ENCODE results near the gene YY2.

Gene YY2

DNA sequence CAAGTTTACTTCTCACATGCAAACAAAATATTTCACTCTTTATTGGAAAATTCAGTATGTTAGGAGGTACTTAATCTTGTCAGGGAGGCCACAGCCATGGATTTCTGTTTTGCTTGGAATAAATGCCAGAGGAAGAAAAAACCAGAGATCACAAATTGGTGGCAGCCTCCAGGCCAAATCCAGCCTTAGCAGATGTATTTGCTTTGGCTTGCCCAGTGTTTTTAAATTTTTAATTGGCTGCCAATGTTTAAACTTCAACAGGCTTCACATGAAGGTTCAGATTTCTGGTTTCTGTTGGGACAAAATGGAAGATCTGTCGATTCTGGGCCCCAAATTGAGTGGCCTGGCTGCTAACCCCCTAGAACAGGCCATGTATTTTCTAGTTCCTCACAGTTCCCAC, 19.2 kb downstream of the YY2 start:
- no peak for DNase-seq (ENCODE audit: low read depth)

DNA sequence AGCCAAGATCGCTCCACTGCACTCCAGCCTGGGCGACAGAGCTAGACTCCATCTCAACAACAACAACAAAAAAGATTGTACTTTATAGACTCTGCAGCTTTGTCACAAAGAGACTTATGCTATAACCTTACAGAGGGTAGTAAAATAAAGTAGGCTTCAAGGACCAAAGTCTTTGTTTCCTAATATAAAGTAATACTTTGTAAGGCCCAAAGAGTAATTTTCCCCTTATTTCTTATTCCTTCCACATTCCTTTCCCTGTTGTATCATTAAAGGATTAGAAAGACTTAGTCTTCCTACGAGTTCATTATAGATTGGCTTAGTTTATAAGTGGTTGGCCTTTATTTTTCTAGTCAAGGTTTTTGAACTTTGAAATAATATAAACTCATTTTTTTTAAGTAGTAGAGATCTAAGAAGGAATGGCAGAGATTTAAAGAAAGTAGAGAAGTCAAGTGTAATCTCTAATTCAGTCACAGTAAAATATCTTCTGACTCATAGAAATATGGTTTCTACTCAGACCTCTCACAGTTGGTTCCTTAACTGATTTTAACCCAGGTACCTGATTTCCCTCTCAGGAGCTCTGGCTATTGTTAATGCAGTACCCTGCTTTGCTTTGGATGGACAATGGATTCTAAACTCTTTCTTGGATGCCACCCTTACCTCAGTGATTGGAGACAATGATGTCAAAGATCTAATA, 26.2 kb downstream of the YY2 start:
- DNase-seq (ENCODE audit: low read depth), result no peak

DNA sequence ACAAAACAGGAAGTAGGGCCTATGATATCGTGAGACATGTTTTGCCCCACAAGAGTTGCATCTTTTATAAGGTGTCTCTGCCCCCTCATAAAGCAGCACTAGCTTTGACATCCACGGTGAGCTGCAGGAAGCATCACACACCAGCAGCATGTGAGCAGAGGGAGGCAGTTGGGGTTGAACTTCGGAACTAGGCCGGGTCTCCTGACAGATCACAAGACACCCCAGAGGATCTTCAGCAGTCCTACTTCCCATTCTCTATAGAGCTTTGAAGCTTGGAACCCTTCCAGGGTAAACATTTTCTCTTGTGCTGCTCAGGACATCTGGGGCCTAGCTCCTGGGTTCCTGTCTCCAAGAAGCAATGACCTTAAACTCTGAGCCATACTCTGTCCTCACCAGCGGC, 27.5 kb downstream of the YY2 start:
- no peak for DNase-seq (ENCODE audit: low read depth)

DNA sequence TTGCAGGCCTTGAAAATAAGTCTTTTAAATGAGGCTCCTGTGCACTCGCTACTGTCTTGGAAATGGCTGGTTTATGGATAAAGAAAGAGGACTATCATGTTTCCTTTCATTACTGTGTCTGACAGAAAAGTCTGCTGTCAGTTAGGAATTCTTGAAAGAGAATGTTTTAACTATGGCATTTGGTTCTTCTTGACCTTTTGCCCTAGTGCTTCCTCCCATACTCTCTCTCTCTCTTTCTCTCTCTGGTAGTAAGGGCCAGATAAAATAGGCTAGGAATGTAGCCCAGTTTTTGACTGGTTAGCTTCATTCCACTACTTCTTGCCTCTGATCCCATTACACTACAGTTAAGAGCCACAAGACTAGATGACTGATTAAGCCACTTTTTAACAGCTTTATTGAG, 29.8 kb downstream of the YY2 start:
- no peak for DNase-seq (ENCODE audit: low read depth)

DNA sequence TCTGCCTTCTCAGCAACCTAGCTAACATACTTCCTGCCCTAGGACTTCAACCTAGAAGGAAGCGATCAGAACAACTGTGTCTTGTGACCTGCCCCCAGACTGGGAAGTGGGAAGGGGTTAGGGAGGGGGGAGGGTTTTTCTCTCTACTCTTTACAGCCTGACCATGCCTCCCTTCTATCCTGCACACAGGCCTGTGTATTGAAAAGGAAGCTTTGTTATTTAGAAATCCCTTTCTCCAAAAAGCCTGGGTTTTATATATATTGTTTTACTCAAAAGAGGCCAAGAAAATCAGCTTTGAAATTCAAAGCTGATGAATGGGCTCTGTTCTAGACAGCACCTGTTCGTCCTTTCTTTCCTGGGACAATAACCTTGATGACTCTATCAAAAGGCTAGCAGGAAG, 49.5 kb downstream of the YY2 start:
- no peak for DNase-seq (ENCODE audit: low read depth)

DNA sequence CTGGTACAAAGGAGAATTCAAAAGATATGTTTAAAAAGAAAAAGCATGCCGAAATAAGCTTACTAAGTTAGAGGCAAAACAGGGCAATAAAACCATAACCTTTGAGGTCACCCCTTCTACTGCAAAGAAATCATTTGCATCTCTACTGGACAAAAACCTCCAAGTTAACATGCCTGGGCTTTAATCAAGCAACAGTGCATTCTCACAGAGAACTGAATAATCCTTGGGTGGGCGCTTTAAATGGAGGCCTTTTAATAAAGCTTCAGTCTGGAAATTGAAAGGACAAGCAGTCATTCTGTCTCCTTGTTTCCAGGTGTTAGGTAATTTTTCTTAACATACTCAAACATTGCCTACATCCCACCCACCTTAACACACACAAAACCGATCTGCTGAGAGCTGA, 50.2 kb downstream of the YY2 start:
- no peak for DNase-seq (ENCODE audit: low read depth)

DNA sequence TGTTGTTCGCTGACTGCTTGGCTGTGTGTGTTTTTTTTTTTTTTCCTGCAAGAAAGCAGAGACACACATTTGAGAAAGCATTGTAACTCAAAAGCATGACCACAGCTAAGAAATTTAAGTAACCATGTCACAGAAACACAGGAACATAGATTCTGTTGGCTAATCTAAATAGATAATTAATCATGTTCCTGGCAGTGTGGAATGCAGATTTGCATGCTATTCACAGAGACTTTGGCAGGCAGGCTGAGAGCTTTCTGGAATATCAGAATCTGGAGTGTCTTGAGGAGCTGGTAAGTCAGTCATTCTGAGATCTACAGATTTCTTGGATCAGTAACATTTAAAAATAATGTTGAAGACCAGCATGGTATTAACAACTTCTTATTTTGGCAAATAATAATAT, 51.5 kb downstream of the YY2 start:
- no peak for DNase-seq (ENCODE audit: low read depth)
